CD4-positive, alpha-beta T cell treated with Interleukin-21 for 1 hour (primary cell): ENCODE results near the gene ZDHHC1.

Experiments
- DNase-seq: peaks from one replicate; pipeline ENCODE4 v3.0.0-alpha.2; 2020

The ZDHHC1 gene, protein sequence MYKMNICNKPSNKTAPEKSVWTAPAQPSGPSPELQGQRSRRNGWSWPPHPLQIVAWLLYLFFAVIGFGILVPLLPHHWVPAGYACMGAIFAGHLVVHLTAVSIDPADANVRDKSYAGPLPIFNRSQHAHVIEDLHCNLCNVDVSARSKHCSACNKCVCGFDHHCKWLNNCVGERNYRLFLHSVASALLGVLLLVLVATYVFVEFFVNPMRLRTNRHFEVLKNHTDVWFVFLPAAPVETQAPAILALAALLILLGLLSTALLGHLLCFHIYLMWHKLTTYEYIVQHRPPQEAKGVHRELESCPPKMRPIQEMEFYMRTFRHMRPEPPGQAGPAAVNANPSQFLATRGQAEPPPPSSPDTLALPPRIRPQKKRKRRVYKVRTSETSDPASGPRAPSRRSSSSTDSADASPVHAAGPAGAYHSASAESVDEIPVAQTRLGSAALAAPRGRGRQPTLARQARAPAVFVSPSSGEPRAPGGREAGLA

DNA sequence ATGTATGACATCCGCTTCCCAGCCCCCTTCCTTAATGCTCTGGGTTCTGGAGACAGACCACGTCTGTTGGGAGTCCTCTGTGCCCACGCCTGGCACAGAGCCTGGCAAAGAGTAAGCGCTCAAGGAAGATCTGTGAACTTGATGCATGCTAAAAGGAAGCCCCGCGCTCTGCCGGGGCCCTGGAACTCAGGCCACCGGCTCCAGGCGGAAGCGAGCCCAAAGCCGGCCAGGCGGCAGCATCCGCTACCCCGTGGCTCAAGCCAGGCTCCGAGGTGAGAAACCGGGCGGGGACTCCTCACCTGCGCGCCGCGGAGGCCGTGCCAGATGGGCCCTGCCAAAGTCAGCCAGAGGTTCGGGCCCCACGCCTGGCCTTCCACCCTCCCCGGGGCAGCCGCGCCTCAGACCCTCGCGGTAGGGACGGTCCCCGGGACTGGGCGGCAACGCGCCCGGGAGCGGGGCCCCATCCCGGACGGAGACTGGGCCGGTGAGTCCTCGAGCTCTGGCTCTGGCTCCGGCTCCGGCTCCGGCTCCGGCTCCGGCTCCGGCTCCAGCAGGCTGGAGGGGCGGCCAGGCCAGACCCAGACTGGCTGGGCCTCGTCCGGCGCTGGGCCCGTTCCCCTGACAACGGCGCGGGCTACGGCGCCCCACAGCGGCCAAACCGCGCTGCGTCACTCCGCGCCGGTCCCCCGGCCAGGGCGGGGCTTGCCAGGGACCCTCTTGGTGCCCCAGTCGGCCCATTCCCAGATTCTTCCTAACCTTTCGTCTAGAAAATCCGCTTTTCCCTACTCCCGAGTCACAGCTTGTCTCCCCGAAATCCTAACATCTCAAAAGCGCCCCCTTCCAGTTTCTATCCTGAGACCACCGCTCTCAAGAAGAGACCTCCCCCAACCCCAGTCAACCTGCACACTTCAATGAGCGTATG lies at the start of gene ZDHHC1:
TSS of gene ZDHHC1 (minus strand) at position 606 of the 922 bp plus-strand sequence. CDS start 8,702 bp downstream, outside the sequence.
- peak; percentile 47 for DNase-seq

GRCh38 chr16:67464565-67464964 lies 48.3 kb upstream of the ZDHHC1 start:
- no peak for DNase-seq

DNA sequence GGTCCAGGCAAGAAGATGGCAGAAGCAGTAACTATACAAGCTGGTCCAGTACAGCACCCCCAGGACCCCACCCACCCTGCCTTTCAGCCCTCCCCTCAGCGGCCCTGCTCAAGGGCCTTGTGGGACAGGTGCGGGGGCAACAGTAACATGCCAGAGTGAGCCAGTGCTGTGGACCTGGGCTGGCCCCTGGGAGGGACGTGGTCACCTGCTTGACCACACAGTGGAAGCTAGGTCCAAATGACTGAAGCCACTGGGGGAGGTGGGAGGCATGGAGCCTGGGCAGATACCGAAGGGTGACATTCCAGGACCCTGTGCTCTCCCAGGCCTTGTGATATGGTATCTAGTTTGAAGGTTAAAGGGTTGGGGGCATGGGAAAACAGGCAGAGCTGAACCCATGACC lies 47.4 kb upstream of the ZDHHC1 start:
- no peak for DNase-seq

- DNase-seq: no peak
Measured at GRCh38 chr16:67463059-67463458, 46.8 kb upstream of the ZDHHC1 start.

DNA sequence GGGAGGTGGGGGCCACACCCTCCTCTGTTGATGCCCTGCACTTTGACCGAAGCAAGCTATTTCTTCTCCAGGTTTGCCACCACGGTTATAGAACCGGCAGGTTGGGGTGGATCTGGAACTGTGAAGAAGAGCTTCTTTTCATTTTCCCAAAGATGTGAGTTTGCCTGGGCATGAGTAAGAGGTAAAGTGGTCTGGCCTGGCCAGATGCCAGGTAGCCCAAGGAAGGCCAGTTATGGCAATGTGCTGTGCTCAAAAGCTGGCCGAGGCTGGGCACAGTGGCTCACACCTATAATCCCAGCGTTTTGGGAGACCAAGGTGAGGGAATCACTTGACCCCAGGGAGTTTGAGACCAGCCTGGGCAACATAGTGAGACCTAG lies 46.0 kb upstream of the ZDHHC1 start:
- no peak for DNase-seq

- no peak for DNase-seq
Measured at GRCh38 chr16:67461600-67462278, 45.5 kb upstream of the ZDHHC1 start.

- DNase-seq: no peak
Measured at GRCh38 chr16:67460961-67461360, 44.7 kb upstream of the ZDHHC1 start.

GRCh38 chr16:67460168-67460567 lies 43.9 kb upstream of the ZDHHC1 start:
- no peak for DNase-seq

- no peak for DNase-seq
Measured at GRCh38 chr16:67459861-67460150, 43.5 kb upstream of the ZDHHC1 start.

- DNase-seq: no peak
Measured at GRCh38 chr16:67459066-67459860, 43.0 kb upstream of the ZDHHC1 start.

DNA sequence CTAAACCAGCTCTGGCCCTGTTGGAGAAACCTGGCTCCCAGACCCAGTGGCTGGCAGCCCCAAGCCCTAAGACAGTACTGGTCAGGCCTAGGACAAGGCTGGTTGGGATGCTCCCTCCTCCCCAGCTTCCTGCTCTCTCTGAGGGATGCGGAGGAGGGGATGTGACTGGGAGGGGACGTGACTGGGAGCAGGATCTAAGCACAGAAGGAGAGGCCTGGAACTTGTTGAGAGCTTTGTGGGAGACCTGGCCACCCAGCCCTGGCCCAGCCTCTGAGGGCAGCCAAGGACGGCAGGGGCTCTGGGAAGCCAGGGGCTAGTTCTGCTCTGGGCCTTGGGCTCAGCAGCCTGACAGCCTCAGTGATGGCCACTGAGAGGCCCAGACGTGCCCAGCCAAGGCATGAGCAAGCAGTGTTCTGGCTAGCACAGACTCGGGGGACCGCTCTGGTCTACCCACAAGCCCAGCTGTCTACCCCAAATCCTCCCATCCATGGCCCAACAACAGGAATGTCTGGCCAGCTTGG lies 41.9 kb upstream of the ZDHHC1 start:
- DNase-seq: no peak

DNA sequence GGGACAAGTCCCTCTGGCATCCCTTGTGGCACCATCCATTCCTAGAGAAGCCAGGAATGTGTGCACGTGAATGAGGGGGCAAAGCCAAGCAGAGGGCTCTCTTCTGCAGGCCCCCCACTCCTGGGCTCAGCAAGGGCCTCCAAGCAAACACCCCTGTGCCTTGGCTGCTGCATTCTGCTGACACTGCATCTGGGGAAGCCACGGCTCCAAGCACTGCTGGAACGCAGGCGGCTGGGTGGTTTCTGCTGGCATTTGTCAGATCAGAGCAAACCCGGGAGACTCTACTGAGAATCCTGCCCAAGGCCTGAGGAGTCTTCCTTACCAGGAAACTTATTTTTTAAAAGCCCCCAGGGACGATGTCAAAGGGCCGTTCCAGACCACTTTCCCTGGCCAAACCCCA lies 41.3 kb upstream of the ZDHHC1 start:
- no peak for DNase-seq

- DNase-seq: no peak
Measured at GRCh38 chr16:67456391-67457081, 40.3 kb upstream of the ZDHHC1 start.

DNA sequence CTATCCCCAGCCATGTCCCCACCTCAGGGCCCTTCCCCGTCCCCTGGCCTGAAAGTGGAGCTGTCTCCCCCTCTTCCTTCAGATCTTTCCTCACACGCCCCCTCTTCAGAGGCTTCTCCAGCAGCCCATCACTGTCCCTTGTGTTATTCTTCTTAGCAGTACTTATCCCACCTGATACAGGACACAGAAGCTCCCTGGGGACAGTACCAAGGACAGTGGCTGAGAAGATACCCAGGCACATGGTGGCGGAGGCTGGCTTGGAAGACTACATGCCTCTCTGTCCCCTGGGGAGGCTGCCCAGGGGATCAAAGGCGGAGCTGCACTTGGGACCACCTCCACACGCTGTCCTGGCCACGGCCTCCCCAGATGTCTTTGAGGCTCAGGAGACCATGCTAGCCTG lies 38.6 kb upstream of the ZDHHC1 start:
- no peak for DNase-seq

DNA sequence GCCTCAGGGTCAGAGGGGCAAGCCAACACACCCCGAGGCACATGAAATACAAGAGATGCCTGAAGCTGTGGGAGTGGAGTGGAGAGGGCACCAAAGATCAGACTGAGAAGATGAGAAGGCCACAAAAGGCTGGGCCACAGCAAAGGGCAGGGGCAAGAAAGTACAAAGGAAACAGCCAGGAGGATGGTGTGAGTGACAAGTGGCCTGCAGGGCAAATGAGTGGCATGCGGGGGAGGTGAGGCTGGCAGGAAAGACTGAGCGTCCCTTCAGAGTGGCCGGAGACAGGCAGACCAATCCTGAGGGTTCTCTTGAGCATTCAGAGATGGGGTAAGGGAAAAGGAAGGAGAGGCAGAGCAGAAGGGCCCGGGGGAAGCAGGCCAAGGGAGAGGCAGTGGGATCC lies 37.8 kb upstream of the ZDHHC1 start:
- no peak for DNase-seq

GRCh38 chr16:67451704-67452435 lies 35.6 kb upstream of the ZDHHC1 start:
- no peak for DNase-seq

DNA sequence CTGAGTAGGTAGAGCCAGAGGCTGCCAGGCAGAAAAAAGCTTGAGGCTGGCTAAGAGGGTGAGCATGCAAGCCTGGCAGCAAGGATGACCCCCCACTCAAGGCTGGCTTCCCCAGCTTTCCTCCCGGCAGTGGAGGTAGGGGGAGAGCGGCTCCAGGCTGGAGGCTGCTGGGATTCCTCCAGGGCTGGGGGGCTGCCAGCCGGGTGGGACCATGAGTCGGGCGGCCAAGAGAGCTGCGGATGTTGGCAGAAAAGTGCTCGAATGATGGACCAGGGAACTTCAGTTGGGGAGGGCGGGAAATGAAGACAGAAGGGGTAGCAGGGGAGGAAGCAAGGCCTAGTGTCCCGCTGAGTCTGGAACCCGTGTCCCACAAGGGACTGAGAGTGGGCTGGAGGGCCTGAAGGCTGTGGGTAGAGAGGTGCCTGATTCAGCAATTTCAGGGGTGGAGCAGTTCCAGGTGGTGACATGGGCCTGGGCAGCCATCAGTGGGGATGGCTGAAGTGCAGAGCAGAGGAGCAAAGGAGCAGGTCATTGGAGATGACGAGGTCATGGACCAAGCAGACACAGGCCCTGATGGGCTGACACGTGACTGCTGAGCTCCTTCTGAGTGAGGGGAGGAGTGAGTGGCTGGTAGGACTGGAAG lies 34.9 kb upstream of the ZDHHC1 start:
- DNase-seq: no peak

DNA sequence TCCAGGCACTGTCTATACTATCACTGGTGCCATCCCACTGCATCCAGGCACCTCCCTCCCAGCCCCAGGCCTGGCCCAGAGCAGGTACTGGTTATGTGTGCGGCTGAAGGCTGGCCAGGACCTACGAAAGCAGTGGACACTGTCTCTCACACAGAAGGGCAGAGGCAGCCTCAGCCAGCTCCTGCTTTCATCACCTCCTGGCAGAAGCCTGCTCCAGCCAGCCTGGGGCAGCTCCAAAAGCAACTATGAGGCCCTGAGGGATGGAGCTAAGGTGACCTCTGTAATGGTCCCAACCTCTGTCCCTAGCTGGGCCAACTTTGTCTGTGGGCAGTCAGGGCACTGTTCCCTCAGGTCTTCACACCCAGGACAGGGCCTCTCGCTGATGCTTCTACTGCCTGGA lies 33.5 kb upstream of the ZDHHC1 start:
- no peak for DNase-seq

DNA sequence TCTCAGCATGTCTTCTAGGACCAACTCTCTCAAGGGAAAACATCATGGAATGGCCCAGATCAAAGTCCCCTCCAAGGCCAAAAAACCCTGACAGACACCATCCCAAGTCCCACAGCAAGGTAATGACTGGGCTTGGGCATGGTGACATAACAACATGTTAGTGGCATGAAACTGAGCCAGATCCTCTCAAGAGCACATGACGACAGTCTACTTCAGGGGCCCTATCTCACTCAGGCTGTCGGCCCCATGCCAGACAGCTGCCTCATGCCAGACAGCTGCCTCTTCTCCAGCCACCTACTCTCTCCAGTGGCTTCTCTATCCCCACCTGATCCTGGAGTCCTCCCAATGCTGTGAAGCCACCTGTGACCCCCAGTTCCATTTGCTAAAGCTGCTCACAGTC lies 33.1 kb upstream of the ZDHHC1 start:
- no peak for DNase-seq

GRCh38 chr16:67448580-67448979 lies 32.3 kb upstream of the ZDHHC1 start:
- no peak for DNase-seq
